Heart left ventricle (tissue), 16 donors: ENCODE results near the gene FAM151A. TPM values are rescaled to one million over a fixed set of nuclear protein-coding genes. Genes with fewer than 3 reads are reported as not detected.

Experiments
- ATAC-seq, 4 donors: fragments of 200-7000 bp; cut with Tn5 transposase; one replicate each; pipeline ENCODE4 v1.9.1; 2020 to 2022; ENCODE audit warnings: moderate library complexity in 4 of 4, mild to moderate bottlenecking in 3 of 4, moderate number of reproducible peaks in 1 of 4
- DNase-seq, 5 donors: peaks; one replicate each; pipeline ENCODE4 v3.0.0-alpha.2; 2020
- H3K27ac ChIP-seq, 12 donors: fragments of 200-600 bp; sonication (generic) in 4 of 12; one replicate each; pipeline versions ENCODE4 v1.5.0 to v1.8.0; 2016 to 2022; ENCODE audit warnings: mild to moderate bottlenecking in 2 of 12
- H3K27me3 ChIP-seq, 9 donors: fragments of 200-600 bp; sonication (generic) in 2 of 9; one replicate each; pipeline versions ENCODE4 v1.5.1 to v1.8.0; 2016 to 2022; ENCODE audit warnings: mild to moderate bottlenecking in 3 of 9
- H3K36me3 ChIP-seq, 9 donors: fragments of 200-600 bp; sonication (generic) in 2 of 9; one replicate each; pipeline versions ENCODE4 v1.5.0 to v1.8.0; 2018 to 2022; ENCODE audit warnings: mild to moderate bottlenecking in 2 of 9
- H3K4me1 ChIP-seq, 12 donors: fragments of 200-600 bp; sonication (generic) in 4 of 12; one replicate each; pipeline versions ENCODE4 v1.5.0 to v1.8.0; 2016 to 2022; ENCODE audit warnings: mild to moderate bottlenecking in 3 of 12
- H3K4me3 ChIP-seq, 12 donors: fragments of 200-600 bp; sonication (generic) in 4 of 12; one replicate each; pipeline versions ENCODE4 v1.5.0 to v1.8.0; 2017 to 2022; ENCODE audit warnings: mild to moderate bottlenecking in 9 of 12, moderate library complexity in 4 of 12
- H3K9me3 ChIP-seq, 12 donors: fragments of 200-600 bp; sonication (generic) in 4 of 12; one replicate each; pipeline versions ENCODE4 v1.5.0 to v1.8.0; 2016 to 2022; ENCODE audit warnings: mild to moderate bottlenecking in 1 of 12
- CTCF ChIP-seq, 12 donors: fragments of 200-600 bp; sonication (generic) in 4 of 12; IDR thresholded peaks; one replicate each; pipeline versions ENCODE4 v1.5.0 to v1.8.0; 2018 to 2022; ENCODE audit warnings: antibody characterized with exemption in 12 of 12, mild to moderate bottlenecking in 5 of 12
- POLR2A ChIP-seq, 2 donors: fragments of 450-650 bp; IDR thresholded peaks; one replicate each; pipeline ENCODE4 v1.6.1; 2017; ENCODE audit warnings: antibody characterized with exemption in 2 of 2, mild to moderate bottlenecking in 2 of 2, moderate library complexity in 2 of 2
- WGBS, 4 donors: extraction: QIAGEN DNeasy Blood & Tissue Kit in 2 of 4; methylation state at CpG; one replicate each; pipeline versions ENCODE4 v1.1.5 to v1.1.7; 2013 to 2018; 5-methylcytosine and 5-hydroxymethylcytosine counted together
- intact Hi-C, 10 donors: fragments of 100-400 bp; cut with DNase I; formaldehyde crosslinking; loops; one replicate each; pipeline versions ENCODE4 v1.11.1 to v1.14.2; 2022
- polyA plus RNA-seq, 2 donors: library from polyadenylated mRNA; stranded (reverse); fragments of 200-250 nt; gene quantifications; one replicate each; pipeline ENCODE4 v1.2.3, GENCODE V29; 2013
- total RNA-seq, 9 donors: library from RNA; depleted of rRNA in 2 of 9; stranded (reverse); fragments of >200 nt in 2 of 9; fragmentation: NEBNext Ultra II Directional in 3 of 9; extraction: Animal tissue kit (Norgen Biotek cat#: 25700) in 3 of 9; gene quantifications; one replicate each; pipeline versions ENCODE4 v1.1.0 to v1.2.4, GENCODE V29; 2016 to 2023
- donor health status: ischemic (EF 13 %, LVEDD 7.1; RV severe dilation, severe dysfunction).
- donor health status: healthy with polysubstance abuse.
- donor health status: DM: no; HTN: yes; CAD: no.
- donor health status: DM: no; HTN: no; CAD: no.
- donor health status: ischemic (EF 25% LVEDD 6.9; RV normal size, moderate dysfunction).
- donor health status: ischemic (EF 25% LVEDD 5.7; RV mildly dilated, moderate dysfunction).
- donor health status: healthy.
- donor health status: DM: yes; HTN: yes; CAD: no.
- donor health status: ischemic (EF 35%, LVEDD 5.7; RV mildly dilated, moderate dysfunction).
- donor health status: nonischemic (EF 11% LVEDD 7.7; RV severe dilation, severe dysfunction).
- donor health status: DM: yes; HTN: yes; CAD: no.
- donor health status: PGD.
- donor health status: ischemic (EF 29% LVEDD 5.4; RV normal size, mild dysfunction).
- donor health status: nonischemic (EF 23%, LVEDD 6.1; RV moderate dilation, normal function).

The FAM151A gene
- total and polyA plus RNA-seq, 11 donors = 0.19 to 1.9 (median 0.53) TPM

DNA sequence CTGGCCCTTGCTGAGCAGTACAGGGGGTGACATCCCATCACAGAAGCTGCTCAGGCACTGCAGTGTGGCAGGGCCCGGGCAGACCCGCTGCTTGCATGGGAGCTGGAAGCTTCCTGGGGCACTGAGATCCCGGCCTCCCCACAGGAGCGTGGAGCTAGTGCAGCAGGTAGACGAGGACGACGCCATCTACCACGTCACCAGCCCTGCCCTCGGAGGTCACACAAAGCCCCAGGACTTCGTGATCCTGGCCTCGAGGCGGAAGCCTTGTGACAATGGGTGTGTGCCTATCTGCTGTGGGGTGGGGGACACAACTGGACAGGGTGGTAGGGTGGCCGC is 16.4 kb downstream of the FAM151A start:
- H3K27me3 ChIP-seq = peaks cover 0 to 4% (median 0%) of the 10 kb centered on the region in 9 donors
- H3K27ac ChIP-seq = no peak overlapping the region
- intact Hi-C loops = no loop called here
- no peaks in the 10 kb centered on the region for H3K9me3 ChIP-seq
- DNase-seq (peak in 1 of 5 donors; percentile 44), ATAC-seq (no peak)
- peaks cover 0 to 6% (median 0%) of the 10 kb centered on the region in 12 donors for H3K4me1 ChIP-seq
- H3K4me3 ChIP-seq = no peak overlapping the region
- TF ChIP-seq POLR2A (IDR thresholded peaks at IDR 0.05) (no peak), CTCF (IDR thresholded peaks at IDR 0.05) (no peak)
- 83 to 97% (median 87%) methylated on average over 4 to 13 of the region's 13 CpGs for WGBS, 4 donors
- H3K36me3 ChIP-seq = peaks cover 0 to 54% (median 28%) of the 10 kb centered on the region in 9 donors

DNA sequence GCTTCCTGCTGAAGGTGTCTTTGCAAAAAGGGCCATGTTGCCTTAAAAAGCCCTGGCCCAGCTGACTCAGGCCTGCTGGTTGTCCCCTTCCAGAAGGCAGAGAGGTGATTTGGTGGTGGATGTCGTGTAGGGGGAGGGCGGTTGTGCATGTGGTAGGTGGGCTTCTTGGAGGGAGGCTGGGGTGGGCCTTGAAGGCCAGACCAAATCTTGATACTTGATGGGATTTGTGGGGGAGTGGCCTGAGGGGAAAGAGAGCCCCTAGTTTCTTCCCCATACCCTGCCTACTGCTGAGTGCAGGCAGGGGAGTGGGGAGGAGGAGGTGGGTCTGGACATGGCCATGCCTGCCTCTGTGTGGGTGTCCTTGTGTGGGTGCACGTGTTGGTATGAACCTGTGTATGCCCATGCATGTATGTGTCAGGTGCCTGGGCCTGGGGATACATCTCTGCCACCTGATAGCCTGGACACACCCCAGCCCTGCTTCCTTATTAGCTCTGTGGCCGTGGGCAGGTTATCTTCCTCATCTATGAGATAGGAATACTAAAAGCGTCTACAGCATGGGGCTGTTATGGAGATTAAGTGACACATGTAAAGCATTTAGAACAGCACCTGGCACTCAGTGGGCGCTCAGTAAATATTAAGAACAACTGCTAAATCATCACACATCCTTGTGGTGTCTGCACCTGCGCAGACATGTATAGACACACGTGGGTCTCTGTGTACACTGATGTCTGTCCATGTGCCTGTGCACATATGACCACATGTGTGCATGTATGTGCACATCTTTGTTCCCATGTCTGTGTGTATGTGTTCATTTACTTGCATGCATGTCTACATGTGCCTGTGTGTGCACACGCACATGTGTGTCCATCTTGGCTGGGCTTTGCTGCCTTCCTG is 17.0 kb downstream of the FAM151A start:
- H3K36me3 ChIP-seq = peaks cover 0 to 57% (median 28%) of the 10 kb centered on the region in 9 donors
- peaks cover 0 to 9% (median 0%) of the 10 kb centered on the region in 12 donors for H3K4me1 ChIP-seq
- H3K27me3 ChIP-seq = no peaks in the 10 kb centered on the region
- H3K9me3 ChIP-seq = no peaks in the 10 kb centered on the region
- TF ChIP-seq CTCF (IDR thresholded peaks at IDR 0.05) (no peak), POLR2A (IDR thresholded peaks at IDR 0.05) (no peak)
- 73 to 79% (median 77%) methylated on average over 9 of the region's 9 CpGs for WGBS, 4 donors
- DNase-seq (peak in 1 of 5 donors; percentile 14), ATAC-seq (no peak)
- no peak overlapping the region for H3K4me3 ChIP-seq
- H3K27ac ChIP-seq = no peak overlapping the region
- intact Hi-C loops = no loop called here

DNA sequence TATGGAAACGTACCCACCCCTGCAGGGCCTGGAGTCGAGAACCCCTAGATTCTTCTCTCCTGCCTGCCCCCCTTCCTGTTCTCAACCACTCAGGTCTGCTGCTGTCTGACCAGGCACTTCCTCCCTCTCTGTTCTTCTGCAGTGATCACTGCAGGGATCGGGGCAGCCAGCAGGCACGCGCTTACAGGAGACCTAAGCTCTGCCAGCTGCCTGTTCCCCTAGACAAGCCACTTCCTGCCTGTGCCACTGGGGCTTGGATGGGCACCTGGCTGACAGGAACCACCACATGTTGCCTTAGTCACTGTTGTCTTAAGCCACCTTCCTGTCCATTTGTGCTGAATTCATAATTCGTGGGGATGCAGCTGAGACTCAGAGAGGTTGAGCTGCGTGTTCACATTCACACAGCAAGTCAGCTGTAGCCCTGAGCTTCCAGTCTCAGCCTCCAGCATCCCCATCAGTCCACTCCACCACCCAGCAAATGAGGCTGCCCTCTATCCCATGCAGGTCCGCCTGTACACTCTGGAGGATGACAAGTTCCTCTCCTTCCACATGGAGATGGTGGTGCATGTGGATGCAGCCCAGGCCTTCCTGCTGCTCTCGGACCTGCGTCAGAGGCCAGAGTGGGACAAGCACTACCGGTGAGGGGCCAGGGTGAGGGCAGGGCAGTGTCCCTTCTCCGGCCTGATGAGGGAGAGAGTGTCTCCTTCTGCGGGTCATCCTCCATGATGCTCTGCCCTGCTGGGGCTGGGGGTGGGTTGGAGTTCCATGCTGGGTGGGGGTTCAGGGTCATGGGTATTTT is 18.6 kb downstream of the FAM151A start:
- Histone ChIP-seq H3K9me3 (no peaks in the 10 kb centered on the region), H3K4me3 (no peak overlapping the region), H3K27me3 (no peaks in the 10 kb centered on the region), H3K4me1 (peaks cover 0 to 11% (median 0%) of the 10 kb centered on the region in 12 donors), H3K36me3 (peaks cover 0 to 64% (median 28%) of the 10 kb centered on the region in 9 donors), H3K27ac (no peak overlapping the region)
- intact Hi-C loops = loop anchor here in 1 of 10 donors (5.0 kb wide), 1 partner anchor 687 kb away; no protein-coding TSS in a partner anchor
- ATAC-seq = no peak
- WGBS, 4 donors = 76 to 78% (median 78%) methylated on average over 13 of the region's 13 CpGs
- DNase-seq = peak in 1 of 5 donors; percentile 53
- TF ChIP-seq CTCF (IDR thresholded peaks at IDR 0.05) (no peak), POLR2A (IDR thresholded peaks at IDR 0.05) (no peak)

DNA sequence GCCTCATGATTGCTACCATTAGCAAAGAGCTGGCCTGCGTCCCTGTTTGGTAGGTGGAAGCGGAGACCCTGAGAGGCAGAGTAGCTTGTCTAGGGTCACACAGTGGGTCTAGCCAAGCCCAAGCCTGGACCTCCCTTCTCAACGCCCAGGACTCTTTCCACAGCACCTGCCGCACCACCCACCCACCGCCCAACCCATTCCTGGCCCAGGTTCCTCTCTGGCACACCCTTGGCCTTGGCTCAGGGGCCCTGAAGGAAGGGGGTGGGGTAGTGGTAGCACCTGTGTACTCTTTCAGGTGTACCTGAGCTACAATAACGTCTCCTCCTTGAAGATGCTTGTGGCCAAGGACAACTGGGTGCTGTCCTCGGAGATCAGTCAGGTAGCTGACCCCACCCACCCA is 19.3 kb downstream of the FAM151A start:
- ATAC-seq = no peak
- 68 to 86% (median 76%) methylated on average over 7 of the region's 7 CpGs for WGBS, 4 donors
- H3K36me3 ChIP-seq = peaks cover 0 to 69% (median 28%) of the 10 kb centered on the region in 9 donors

More for the DNA sequence above, 19.3 kb downstream of the FAM151A start:
- DNase-seq = peak in 1 of 5 donors; percentile 48
- Histone ChIP-seq H3K4me3 (no peak overlapping the region), H3K27ac (no peak overlapping the region), H3K4me1 (peaks cover 0 to 11% (median 0%) of the 10 kb centered on the region in 12 donors), H3K27me3 (no peaks in the 10 kb centered on the region), H3K9me3 (no peaks in the 10 kb centered on the region)
- intact Hi-C loops = loop anchor here in 1 of 10 donors (5.0 kb wide), 1 partner anchor 687 kb away; no protein-coding TSS in a partner anchor
- TF ChIP-seq CTCF (IDR thresholded peaks at IDR 0.05) (no peak), POLR2A (IDR thresholded peaks at IDR 0.05) (no peak)
